ENCODE results near the gene TMEM169.
"Not testable (repeated sequence)": the region's sequence is repeated elsewhere in the genome, so short reads cannot be mapped to it uniquely, and the experiment has no call there.

DNA sequence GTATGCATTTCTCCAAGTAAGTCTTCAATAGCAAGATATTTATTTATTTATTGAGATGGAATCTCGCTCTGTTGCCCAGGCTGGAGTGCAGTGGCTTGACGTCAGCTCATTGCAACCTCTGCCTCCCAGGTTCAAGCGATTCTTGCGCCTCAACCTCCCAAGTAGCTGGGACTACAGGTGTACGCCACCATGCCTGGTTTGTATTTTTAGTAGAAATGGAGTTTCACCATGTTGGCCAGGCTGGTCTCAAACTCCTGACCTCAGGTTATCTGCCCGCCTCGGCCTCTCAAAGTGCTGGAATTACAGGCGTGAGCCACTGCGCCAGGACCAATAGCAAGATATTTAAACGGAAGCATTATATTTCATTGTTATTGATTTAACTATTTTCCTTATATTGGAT lies 1.7 kb upstream of the TMEM169 start:
- not testable (repeated sequence) for TF ChIP-seq IRF4 (IDR thresholded peaks at IDR 0.05; ENCODE audit: low read depth, low read length); CREM (IDR thresholded peaks at IDR 0.05; ENCODE audit: low read depth); POLR2A (IDR thresholded peaks at IDR 0.05; ENCODE audit: low read depth, low read length)
- TF ChIP-seq, protein P1, sequence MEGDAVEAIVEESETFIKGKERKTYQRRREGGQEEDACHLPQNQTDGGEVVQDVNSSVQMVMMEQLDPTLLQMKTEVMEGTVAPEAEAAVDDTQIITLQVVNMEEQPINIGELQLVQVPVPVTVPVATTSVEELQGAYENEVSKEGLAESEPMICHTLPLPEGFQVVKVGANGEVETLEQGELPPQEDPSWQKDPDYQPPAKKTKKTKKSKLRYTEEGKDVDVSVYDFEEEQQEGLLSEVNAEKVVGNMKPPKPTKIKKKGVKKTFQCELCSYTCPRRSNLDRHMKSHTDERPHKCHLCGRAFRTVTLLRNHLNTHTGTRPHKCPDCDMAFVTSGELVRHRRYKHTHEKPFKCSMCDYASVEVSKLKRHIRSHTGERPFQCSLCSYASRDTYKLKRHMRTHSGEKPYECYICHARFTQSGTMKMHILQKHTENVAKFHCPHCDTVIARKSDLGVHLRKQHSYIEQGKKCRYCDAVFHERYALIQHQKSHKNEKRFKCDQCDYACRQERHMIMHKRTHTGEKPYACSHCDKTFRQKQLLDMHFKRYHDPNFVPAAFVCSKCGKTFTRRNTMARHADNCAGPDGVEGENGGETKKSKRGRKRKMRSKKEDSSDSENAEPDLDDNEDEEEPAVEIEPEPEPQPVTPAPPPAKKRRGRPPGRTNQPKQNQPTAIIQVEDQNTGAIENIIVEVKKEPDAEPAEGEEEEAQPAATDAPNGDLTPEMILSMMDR (IDR thresholded peaks at IDR 0.05 in 2 of 3, conservative IDR thresholded peaks at IDR 0.05 in 1 of 3; ENCODE audit: control insufficient read depth in 2 of 3, extremely low read depth in 1 of 3, insufficient read depth in 1 of 3, low read depth in 3 of 3, low read length in 3 of 3): not testable (repeated sequence)
- TF ChIP-seq, protein P2, sequence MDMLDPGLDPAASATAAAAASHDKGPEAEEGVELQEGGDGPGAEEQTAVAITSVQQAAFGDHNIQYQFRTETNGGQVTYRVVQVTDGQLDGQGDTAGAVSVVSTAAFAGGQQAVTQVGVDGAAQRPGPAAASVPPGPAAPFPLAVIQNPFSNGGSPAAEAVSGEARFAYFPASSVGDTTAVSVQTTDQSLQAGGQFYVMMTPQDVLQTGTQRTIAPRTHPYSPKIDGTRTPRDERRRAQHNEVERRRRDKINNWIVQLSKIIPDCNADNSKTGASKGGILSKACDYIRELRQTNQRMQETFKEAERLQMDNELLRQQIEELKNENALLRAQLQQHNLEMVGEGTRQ (IDR thresholded peaks at IDR 0.05; ENCODE audit: borderline replicate concordance, low read depth, low read length): not testable (repeated sequence)
